Measurements from ENCODE around the gene JMJD7. TPM values are rescaled to one million over a fixed set of nuclear protein-coding genes. Genes with fewer than 3 reads are reported as not detected.

JMJD7 gene
- total RNA-seq, 1 experiment from 2014 or later, result 13.2 TPM

DNA sequence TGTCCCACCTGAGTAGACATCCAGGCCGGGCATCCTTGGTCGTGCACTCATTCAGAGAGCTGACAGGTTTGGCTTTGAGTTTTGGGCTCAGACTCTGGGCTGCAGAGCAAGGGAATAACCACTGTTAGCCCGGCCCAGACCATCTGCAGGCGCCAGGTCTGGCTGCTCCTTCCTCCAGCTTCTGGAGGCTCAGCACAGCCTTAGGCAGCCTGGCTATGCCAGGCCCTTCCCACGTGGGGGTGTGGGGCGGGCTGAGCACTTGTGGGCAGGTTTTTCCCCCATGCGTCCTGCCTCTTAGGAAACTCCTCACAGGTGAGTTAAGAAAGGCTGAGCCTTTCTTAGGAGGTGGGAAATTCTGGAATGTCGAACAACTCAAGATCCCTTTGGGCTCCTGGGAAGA lies 22.0 kb downstream of the JMJD7 start:
- H3K9me3 ChIP-seq (ENCODE audit: control insufficient read depth, insufficient read depth, low read depth, low read length), result no peaks in the 10 kb centered on the region
- intact Hi-C loops (cut with micrococcal nuclease; ENCODE audit: unreplicated experiment), result no loop called here
- H3K4me1 ChIP-seq (ENCODE audit: control insufficient read depth, insufficient read depth, low read length), result no peaks in the 10 kb centered on the region
- H3K27ac ChIP-seq (ENCODE audit: low read length), result no peak overlapping the region
- no peak for DNase-seq (ENCODE audit: low read depth, low spot score)
- in situ Hi-C loops (cut with HindIII; ENCODE audit: low pct_unique_long_range_greater_than_20kb, low sequenced_read_pairs), result no loop called here
- TF ChIP-seq TCF7L2 (IDR thresholded peaks at IDR 0.05; ENCODE audit: low read depth, low read length), result no peak
- TF ChIP-seq POLR2AphosphoS5 (IDR thresholded peaks at IDR 0.05; ENCODE audit: low read depth, low read length), result no peak
- TF ChIP-seq REST (IDR thresholded peaks at IDR 0.05; ENCODE audit: insufficient read depth in 1 of 2, low read depth in 2 of 2, low read length in 1 of 2), result no peak
- TF ChIP-seq, protein P1, sequence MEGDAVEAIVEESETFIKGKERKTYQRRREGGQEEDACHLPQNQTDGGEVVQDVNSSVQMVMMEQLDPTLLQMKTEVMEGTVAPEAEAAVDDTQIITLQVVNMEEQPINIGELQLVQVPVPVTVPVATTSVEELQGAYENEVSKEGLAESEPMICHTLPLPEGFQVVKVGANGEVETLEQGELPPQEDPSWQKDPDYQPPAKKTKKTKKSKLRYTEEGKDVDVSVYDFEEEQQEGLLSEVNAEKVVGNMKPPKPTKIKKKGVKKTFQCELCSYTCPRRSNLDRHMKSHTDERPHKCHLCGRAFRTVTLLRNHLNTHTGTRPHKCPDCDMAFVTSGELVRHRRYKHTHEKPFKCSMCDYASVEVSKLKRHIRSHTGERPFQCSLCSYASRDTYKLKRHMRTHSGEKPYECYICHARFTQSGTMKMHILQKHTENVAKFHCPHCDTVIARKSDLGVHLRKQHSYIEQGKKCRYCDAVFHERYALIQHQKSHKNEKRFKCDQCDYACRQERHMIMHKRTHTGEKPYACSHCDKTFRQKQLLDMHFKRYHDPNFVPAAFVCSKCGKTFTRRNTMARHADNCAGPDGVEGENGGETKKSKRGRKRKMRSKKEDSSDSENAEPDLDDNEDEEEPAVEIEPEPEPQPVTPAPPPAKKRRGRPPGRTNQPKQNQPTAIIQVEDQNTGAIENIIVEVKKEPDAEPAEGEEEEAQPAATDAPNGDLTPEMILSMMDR (IDR thresholded peaks at IDR 0.05), result no peak
- TF ChIP-seq SIN3A (IDR thresholded peaks at IDR 0.05; ENCODE audit: borderline replicate concordance, insufficient read depth, low read depth, low read length), result no peak
- CTCF ChIA-PET, result no interaction called here
- no peaks in the 10 kb centered on the region for H3K27me3 ChIP-seq (ENCODE audit: control insufficient read depth, insufficient read depth, low read length)
- no peak overlapping the region for H3K4me3 ChIP-seq (ENCODE audit: low read depth in 2 of 2, low read length in 2 of 2)
- ATAC-seq, result no peak; the same call in 1 of the 2 replicates
- no TSS peak for BruUV-seq (replicated peaks)
- POLR2A ChIA-PET, result no interaction called here
- H3K36me3 ChIP-seq (ENCODE audit: control insufficient read depth, insufficient read depth, low read length), result no peaks in the 10 kb centered on the region

DNA sequence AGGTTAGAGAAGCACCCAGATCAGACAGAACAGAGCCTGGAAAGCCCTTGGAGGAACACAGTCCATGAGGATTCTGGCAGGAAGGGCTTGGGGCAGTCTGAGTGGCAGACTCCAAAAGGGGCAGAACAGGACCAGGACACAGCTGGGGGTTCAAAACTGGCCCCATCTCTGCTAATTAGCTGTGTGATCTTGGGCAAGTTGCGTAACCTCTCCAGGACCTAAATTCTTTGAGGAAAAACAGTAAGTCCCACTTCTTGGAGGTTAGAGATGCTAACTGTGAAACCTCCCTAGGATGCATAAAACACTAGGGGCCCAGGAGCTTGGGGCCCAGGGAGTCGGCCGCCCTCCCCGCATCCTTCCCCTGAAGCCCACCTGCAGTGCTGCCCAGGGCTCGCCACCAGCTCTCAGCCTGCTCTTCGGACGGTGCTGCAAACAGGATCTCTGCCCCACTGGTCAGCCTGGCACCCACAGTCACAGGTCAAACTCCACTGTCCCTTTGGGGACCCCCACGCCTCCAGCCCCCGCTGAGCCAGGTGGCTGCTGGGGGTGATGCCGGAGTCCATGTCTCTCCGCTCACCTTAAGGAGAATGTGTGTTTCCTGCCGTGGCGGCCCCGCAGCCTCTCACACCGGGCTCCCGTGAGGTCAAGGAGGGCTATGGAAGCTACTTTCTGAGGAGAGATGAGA lies 22.7 kb downstream of the JMJD7 start:
- intact Hi-C loops (cut with micrococcal nuclease; ENCODE audit: unreplicated experiment), result no loop called here
- POLR2A ChIA-PET, result no interaction called here
- no peak overlapping the region for H3K27ac ChIP-seq (ENCODE audit: low read length)

More for the DNA sequence above, 22.7 kb downstream of the JMJD7 start:
- BruUV-seq (replicated peaks), result no TSS peak
- Histone ChIP-seq H3K9me3 (ENCODE audit: control insufficient read depth, insufficient read depth, low read depth, low read length) (no peaks in the 10 kb centered on the region), H3K4me1 (ENCODE audit: control insufficient read depth, insufficient read depth, low read length) (no peaks in the 10 kb centered on the region), H3K27me3 (ENCODE audit: control insufficient read depth, insufficient read depth, low read length) (no peaks in the 10 kb centered on the region), H3K4me3 (ENCODE audit: low read depth in 2 of 2, low read length in 2 of 2) (no peak overlapping the region), H3K36me3 (ENCODE audit: control insufficient read depth, insufficient read depth, low read length) (no peaks in the 10 kb centered on the region)
- CTCF ChIA-PET, result interaction anchor here (1.0 kb wide), 2 partner anchors 11 to 283 kb away, joined by 4 to 5 read pairs; no protein-coding TSS in a partner anchor
- TF ChIP-seq TCF7L2 (IDR thresholded peaks at IDR 0.05; ENCODE audit: low read depth, low read length), result no peak
- no peak for TF ChIP-seq REST (IDR thresholded peaks at IDR 0.05; ENCODE audit: insufficient read depth in 1 of 2, low read depth in 2 of 2, low read length in 1 of 2)
- TF ChIP-seq, protein P1 (IDR thresholded peaks at IDR 0.05), result no peak
- no peak for TF ChIP-seq SIN3A (IDR thresholded peaks at IDR 0.05; ENCODE audit: borderline replicate concordance, insufficient read depth, low read depth, low read length)
- TF ChIP-seq POLR2AphosphoS5 (IDR thresholded peaks at IDR 0.05; ENCODE audit: low read depth, low read length), result no peak
- in situ Hi-C loops (cut with HindIII; ENCODE audit: low pct_unique_long_range_greater_than_20kb, low sequenced_read_pairs), result no loop called here
- DNase-seq (ENCODE audit: low read depth, low spot score) (no peak), ATAC-seq (no peak)
